22Rv1 (cell line): ENCODE results near the gene BIN1.

Experiments
- ZFX ChIP-seq: fragments of 450-650 bp; IDR thresholded peaks from 2 replicates; pipeline ENCODE4 v1.6.1; 2017; ENCODE audit warnings: antibody characterized with exemption, borderline replicate concordance
- TF ChIP-seq, protein P1 (sequence below): fragments of 450-650 bp; IDR thresholded peaks from 2 replicates; pipeline ENCODE4 v1.5.1; 2017; ENCODE audit warnings: mild to moderate bottlenecking

DNA sequence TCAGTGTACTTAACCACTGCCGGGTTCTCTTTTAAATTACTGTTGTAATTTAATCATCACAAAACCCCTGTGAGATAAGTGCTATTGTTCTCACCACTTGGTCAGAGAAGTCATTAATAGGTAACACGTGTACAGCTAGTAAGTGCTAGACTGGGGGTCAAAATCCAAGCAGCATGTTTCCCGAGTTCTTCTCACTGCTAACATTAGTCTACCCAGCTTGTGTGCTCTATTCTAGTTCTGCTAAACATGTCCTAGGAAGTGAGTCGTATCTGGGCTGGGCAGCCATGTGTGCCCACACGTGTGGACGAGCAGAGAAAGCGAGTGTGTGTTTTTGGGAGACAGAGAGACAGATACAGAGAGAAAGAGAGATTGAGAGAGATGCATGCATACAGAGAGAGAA lies 94.1 kb downstream of the BIN1 start:
- TF ChIP-seq, protein P1, sequence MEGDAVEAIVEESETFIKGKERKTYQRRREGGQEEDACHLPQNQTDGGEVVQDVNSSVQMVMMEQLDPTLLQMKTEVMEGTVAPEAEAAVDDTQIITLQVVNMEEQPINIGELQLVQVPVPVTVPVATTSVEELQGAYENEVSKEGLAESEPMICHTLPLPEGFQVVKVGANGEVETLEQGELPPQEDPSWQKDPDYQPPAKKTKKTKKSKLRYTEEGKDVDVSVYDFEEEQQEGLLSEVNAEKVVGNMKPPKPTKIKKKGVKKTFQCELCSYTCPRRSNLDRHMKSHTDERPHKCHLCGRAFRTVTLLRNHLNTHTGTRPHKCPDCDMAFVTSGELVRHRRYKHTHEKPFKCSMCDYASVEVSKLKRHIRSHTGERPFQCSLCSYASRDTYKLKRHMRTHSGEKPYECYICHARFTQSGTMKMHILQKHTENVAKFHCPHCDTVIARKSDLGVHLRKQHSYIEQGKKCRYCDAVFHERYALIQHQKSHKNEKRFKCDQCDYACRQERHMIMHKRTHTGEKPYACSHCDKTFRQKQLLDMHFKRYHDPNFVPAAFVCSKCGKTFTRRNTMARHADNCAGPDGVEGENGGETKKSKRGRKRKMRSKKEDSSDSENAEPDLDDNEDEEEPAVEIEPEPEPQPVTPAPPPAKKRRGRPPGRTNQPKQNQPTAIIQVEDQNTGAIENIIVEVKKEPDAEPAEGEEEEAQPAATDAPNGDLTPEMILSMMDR: no peak
- no peak for TF ChIP-seq ZFX
